Prostate gland (tissue), 2 donors: Measurements from ENCODE around the gene MAPK8IP2.

Experiments used
- POLR2A ChIP-seq: fragments of 450-650 bp; IDR thresholded peaks from one replicate; pipeline ENCODE4 v1.6.1; 2016; ENCODE audit warnings: antibody characterized with exemption, mild to moderate bottlenecking
- POLR2AphosphoS5 ChIP-seq: sonication (generic); formaldehyde crosslinking; IDR thresholded peaks from one replicate; pipeline ENCODE4 v1.6.1; 2017; ENCODE audit warnings: antibody characterized with exemption
- TF ChIP-seq, protein P1 (sequence below), 4 experiments: fragments of 200-600 bp in 2 of 4; fragments of 450-650 bp in 2 of 4; sonication (generic) in 2 of 4; IDR thresholded peaks; 1 replicate in 3 of 4; 2 replicates in 1 of 4; pipeline ENCODE4 v1.5.1; 2016 to 2019; ENCODE audit warnings: antibody characterized with exemption in 4 of 4, mild to moderate bottlenecking in 2 of 4, moderate library complexity in 2 of 4

DNA sequence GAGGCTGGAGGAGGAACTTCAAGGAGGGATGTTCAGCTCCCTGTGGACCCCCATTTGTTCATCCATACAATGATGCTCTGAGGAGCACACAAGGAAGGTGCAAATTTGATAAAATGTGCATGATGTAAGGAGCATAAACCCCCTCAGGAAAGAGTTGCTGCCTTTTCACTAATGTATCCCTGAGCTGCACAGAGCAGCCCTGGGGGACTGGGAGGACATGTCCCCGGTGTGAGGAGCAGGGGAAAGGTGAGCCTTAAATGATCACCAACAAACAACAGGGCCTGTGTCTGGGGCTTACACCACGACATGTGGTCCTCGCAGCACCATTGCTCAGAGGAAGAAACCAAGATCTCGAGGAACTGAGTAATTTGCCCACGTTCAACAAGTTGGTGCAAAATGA lies 3.5 kb upstream of the MAPK8IP2 start:
- TF ChIP-seq POLR2A (no peak), POLR2AphosphoS5 (no peak)
- TF ChIP-seq, protein P1, sequence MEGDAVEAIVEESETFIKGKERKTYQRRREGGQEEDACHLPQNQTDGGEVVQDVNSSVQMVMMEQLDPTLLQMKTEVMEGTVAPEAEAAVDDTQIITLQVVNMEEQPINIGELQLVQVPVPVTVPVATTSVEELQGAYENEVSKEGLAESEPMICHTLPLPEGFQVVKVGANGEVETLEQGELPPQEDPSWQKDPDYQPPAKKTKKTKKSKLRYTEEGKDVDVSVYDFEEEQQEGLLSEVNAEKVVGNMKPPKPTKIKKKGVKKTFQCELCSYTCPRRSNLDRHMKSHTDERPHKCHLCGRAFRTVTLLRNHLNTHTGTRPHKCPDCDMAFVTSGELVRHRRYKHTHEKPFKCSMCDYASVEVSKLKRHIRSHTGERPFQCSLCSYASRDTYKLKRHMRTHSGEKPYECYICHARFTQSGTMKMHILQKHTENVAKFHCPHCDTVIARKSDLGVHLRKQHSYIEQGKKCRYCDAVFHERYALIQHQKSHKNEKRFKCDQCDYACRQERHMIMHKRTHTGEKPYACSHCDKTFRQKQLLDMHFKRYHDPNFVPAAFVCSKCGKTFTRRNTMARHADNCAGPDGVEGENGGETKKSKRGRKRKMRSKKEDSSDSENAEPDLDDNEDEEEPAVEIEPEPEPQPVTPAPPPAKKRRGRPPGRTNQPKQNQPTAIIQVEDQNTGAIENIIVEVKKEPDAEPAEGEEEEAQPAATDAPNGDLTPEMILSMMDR (IDR thresholded peaks at IDR 0.05): no peak
